Esophagus squamous epithelium (tissue), 5 donors: ENCODE results near the gene PLK5. TPM values are rescaled to one million over a fixed set of nuclear protein-coding genes. Genes with fewer than 3 reads are reported as not detected.
"Not testable (repeated sequence)": the region's sequence is repeated elsewhere in the genome, so short reads cannot be mapped to it uniquely, and the experiment has no call there.

Experiments used
- DNase-seq: peaks from one replicate; lab custom pipeline; 2025; lab: John Stamatoyannopoulos, UW
- H3K27ac ChIP-seq, 4 donors: fragments of 200-600 bp; sonication (generic); one replicate each; pipeline ENCODE4 v1.5.1; 2016 to 2019; ENCODE audit warnings: mild to moderate bottlenecking in 1 of 4
- H3K27me3 ChIP-seq, 4 donors: fragments of 200-600 bp; sonication (generic); 1 replicate in 3 of 4; 2 replicates in 1 of 4; pipeline versions ENCODE4 v1.5.1 to v1.6.0; 2017 to 2021; ENCODE audit warnings: antibody characterized with exemption in 1 of 4
- H3K36me3 ChIP-seq, 3 donors: fragments of 200-600 bp; sonication (generic); one replicate each; pipeline ENCODE4 v1.5.1; 2016 to 2019
- H3K4me1 ChIP-seq, 3 donors: fragments of 200-600 bp; sonication (generic); one replicate each; pipeline ENCODE4 v1.5.1; 2017 to 2019
- H3K4me3 ChIP-seq, 4 donors: fragments of 200-600 bp; sonication (generic); 1 replicate in 3 of 4; 2 replicates in 1 of 4; pipeline ENCODE4 v1.5.1; 2016 to 2019; ENCODE audit warnings: mild to moderate bottlenecking in 2 of 4, moderate library complexity in 1 of 4
- H3K9me3 ChIP-seq, 3 donors: fragments of 200-600 bp; sonication (generic); one replicate each; pipeline ENCODE4 v1.5.1; 2016 to 2019
- POLR2A ChIP-seq, 4 donors: fragments of 450-650 bp; IDR thresholded peaks; one replicate each; pipeline ENCODE4 v1.6.1; 2017; ENCODE audit warnings: antibody characterized with exemption in 4 of 4, mild to moderate bottlenecking in 4 of 4, moderate library complexity in 3 of 4
- WGBS, 2 donors: methylation state at CpG; one replicate each; pipeline ENCODE4 v1.1.5; 2018; 5-methylcytosine and 5-hydroxymethylcytosine counted together
- intact Hi-C: fragments of 100-400 bp; cut with DNase I; formaldehyde crosslinking; loops from one replicate; pipeline ENCODE4 v1.15.0; 2022
- total RNA-seq, 4 donors: library from RNA; depleted of rRNA; stranded (reverse); fragments of >200 nt; gene quantifications; one replicate each; pipeline ENCODE4 v1.1.0, GENCODE V29; 2016
- TF ChIP-seq, protein P1 (sequence below), 6 experiments: fragments of 450-650 bp in 4 of 6; fragments of 200-600 bp in 2 of 6; sonication (generic) in 2 of 6; IDR thresholded peaks; one replicate each; pipeline ENCODE4 v1.5.1; 2016 to 2019; ENCODE audit warnings: antibody characterized with exemption in 6 of 6, mild to moderate bottlenecking in 4 of 6, moderate library complexity in 4 of 6
- donor health status: DM: yes; HTN: yes; CAD: no.

Gene PLK5
- total RNA-seq, 4 donors from 2014 or later = 0.19 to 0.66 TPM; not detected in 2

DNA sequence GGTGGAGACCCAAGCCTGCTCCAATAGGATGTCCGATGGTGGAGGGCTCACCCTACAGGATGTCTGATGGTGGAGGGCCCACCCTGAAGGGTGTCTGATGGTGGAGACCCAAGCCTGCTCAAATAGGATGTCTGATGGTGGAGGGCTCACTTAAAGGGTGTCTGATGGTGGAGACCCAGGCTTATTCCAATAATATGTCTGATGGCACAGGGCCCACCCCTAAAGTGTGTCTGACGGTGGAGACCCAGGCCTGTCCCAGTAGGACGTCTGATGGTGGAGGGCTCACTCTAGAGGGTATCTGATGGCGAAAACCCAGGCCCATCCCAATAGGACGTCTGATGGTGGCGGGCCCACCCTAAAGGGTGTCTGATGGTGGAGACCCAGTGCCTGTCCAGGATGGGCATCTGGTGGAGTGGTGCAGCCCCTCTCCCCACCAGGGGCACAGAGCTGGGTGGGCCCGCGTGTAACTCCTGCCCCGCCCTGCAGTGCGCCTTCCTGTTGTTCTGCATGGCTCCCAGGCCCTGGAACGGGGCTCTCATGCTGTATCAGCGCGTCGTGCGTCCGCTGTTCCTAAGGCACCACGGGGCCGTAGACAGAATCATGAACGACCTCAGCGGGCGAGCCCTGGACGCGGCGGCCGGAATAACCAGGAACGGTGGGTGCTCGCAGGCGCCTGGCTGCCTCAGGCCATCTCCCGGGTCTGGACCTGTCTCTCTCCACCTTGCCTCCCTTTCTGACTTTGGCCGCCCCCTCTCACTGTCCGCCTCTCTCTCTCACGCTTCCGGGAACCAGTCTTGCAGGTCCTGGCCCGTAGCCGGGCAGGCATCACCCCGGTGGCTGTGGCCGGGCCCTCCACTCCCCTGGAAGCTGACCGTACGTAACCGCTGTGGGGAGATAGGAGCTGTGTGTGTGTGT, 27.8 kb upstream of the PLK5 start:
- H3K27me3 ChIP-seq = peaks cover 0 to 29% (median 0%) of the 10 kb centered on the region in 4 donors
- DNase-seq = no peak

GRCh38 chr19:1496714-1497577, 26.9 kb upstream of the PLK5 start:
- Histone ChIP-seq H3K4me1 (peaks cover 4 to 38% (median 8%) of the 10 kb centered on the region in 3 donors), H3K36me3 (no peaks in the 10 kb centered on the region), H3K27me3 (peaks cover 0 to 27% (median 0%) of the 10 kb centered on the region in 4 donors), H3K9me3 (no peaks in the 10 kb centered on the region), H3K27ac (no peak overlapping the region), H3K4me3 (peak overlapping the region in 1 of 4 donors; percentile 38)
- WGBS, 2 donors = 56 to 66% methylated on average over 13 to 16 of the region's 39 CpGs
- no peak for DNase-seq
- intact Hi-C loops = no loop called here
- TF ChIP-seq POLR2A (IDR thresholded peaks at IDR 0.05) = no peak
- TF ChIP-seq, protein P1, sequence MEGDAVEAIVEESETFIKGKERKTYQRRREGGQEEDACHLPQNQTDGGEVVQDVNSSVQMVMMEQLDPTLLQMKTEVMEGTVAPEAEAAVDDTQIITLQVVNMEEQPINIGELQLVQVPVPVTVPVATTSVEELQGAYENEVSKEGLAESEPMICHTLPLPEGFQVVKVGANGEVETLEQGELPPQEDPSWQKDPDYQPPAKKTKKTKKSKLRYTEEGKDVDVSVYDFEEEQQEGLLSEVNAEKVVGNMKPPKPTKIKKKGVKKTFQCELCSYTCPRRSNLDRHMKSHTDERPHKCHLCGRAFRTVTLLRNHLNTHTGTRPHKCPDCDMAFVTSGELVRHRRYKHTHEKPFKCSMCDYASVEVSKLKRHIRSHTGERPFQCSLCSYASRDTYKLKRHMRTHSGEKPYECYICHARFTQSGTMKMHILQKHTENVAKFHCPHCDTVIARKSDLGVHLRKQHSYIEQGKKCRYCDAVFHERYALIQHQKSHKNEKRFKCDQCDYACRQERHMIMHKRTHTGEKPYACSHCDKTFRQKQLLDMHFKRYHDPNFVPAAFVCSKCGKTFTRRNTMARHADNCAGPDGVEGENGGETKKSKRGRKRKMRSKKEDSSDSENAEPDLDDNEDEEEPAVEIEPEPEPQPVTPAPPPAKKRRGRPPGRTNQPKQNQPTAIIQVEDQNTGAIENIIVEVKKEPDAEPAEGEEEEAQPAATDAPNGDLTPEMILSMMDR (IDR thresholded peaks at IDR 0.05) = no peak

More for the DNA sequence above, 27.8 kb upstream of the PLK5 start:
- H3K27ac ChIP-seq = no peak overlapping the region
- TF ChIP-seq, protein P1 (IDR thresholded peaks at IDR 0.05) = no peak
- TF ChIP-seq POLR2A (IDR thresholded peaks at IDR 0.05) = no peak
- intact Hi-C loops = no loop called here
- WGBS, 2 donors = 47 to 59% methylated on average over 5 to 13 of the region's 40 CpGs
- peak overlapping the region in 2 of 4 donors; percentile 5 to 38 for H3K4me3 ChIP-seq
- no peaks in the 10 kb centered on the region for H3K9me3 ChIP-seq
- H3K36me3 ChIP-seq = no peaks in the 10 kb centered on the region
- peaks cover 8 to 40% (median 15%) of the 10 kb centered on the region in 3 donors for H3K4me1 ChIP-seq

DNA sequence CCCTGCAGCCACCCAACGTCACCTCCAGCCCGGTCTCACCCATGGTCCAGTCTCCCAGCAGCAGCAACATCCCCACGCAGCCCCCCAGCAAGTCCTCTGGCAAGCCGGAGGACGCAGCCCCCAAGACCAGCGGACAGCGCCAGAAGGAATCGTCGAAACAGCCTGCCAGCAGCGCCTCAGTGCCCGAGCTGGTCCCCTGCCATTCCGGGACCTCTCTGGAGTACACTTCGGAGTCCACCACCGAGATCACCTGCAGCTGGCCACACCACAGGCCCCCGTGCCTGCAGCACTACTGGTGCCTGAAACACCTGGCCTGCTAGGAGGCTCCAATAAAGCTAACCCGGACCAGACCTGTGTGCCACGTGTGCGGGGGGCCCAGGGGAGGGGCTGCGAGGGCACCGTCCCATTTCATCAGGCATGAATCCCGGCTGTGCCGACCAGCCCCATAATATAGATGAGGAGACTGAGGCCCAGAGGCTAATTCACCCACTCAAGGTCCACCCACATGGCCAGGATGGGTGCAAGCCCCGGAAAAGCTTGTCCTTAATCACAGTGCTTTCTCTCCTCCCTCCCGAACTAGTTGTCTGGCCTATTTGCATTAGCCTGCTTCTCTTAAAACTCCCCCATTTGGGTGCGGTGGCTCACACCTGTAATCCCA, 26.2 kb upstream of the PLK5 start:
- DNase-seq = no peak
- H3K4me1 ChIP-seq = peaks cover 4 to 34% (median 8%) of the 10 kb centered on the region in 3 donors
- intact Hi-C loops = no loop called here
- peaks cover 0 to 32% (median 2%) of the 10 kb centered on the region in 4 donors for H3K27me3 ChIP-seq
- TF ChIP-seq, protein P1 (IDR thresholded peaks at IDR 0.05) = no peak
- TF ChIP-seq POLR2A (IDR thresholded peaks at IDR 0.05) = no peak
- H3K36me3 ChIP-seq = no peaks in the 10 kb centered on the region
- no peak overlapping the region for H3K4me3 ChIP-seq
- H3K27ac ChIP-seq = no peak overlapping the region
- 77 to 90% methylated on average over 9 to 15 of the region's 25 CpGs for WGBS, 2 donors
- H3K9me3 ChIP-seq = no peaks in the 10 kb centered on the region

DNA sequence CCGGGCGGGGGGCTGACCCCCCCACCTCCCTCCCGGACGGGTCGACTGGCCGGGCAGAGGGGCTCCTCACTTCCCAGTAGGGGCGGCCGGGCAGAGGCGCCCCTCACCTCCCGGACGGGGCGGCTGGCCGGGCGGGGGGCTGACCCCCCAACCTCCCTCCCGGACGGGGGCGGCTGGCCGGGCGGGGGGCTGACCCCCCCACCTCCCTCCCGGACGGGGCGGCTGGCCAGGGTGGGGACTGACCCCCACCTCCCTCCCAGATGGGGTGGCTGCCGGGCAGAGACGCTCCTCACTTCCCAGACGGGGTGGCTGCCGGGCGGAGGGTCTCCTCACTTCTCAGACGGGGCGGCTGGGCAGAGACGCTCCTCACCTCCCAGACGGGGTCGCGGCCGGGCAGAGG, 24.6 kb upstream of the PLK5 start:
- no CpG with 5 or more reads among the region's 34 CpGs for WGBS, 2 donors
- not testable (repeated sequence) for H3K9me3 ChIP-seq

GRCh38 chr19:1501200-1501595, 22.7 kb upstream of the PLK5 start:
- Histone ChIP-seq H3K27me3 (peaks cover 0 to 50% (median 6%) of the 10 kb centered on the region in 4 donors), H3K4me1 (peaks cover 14 to 43% (median 18%) of the 10 kb centered on the region in 3 donors), H3K4me3 (no peak overlapping the region), H3K36me3 (peaks cover 0 to 13% (median 0%) of the 10 kb centered on the region in 3 donors), H3K27ac (no peak overlapping the region), H3K9me3 (no peaks in the 10 kb centered on the region)
- intact Hi-C loops = no loop called here
- no peak for TF ChIP-seq POLR2A (IDR thresholded peaks at IDR 0.05)
- TF ChIP-seq, protein P1 (IDR thresholded peaks at IDR 0.05) = no peak
- no peak for DNase-seq
- 33 to 37% methylated on average over 2 to 8 of the region's 9 CpGs for WGBS, 2 donors

More for the DNA sequence above, 24.6 kb upstream of the PLK5 start:
- Histone ChIP-seq H3K27me3 (peaks cover 0 to 47% (median 6%) of the 10 kb centered on the region in 4 donors), H3K4me1 (peaks cover 14 to 47% (median 18%) of the 10 kb centered on the region in 3 donors)
- H3K4me3 ChIP-seq, intact Hi-C loops, H3K36me3 ChIP-seq, DNase-seq, H3K27ac ChIP-seq: not testable (repeated sequence)
